Spleen (tissue), 11 donors: Measurements from ENCODE around the gene LRRC34. TPM values are rescaled to one million over a fixed set of nuclear protein-coding genes. Genes with fewer than 3 reads are reported as not detected.
A peak's percentile ranks its signal among the peaks of the same experiment; 100 is the strongest.

ENCODE experiments used
- DNase-seq: peaks from one replicate; pipeline ENCODE4 v3.0.0-alpha.2; 2020
- H3K27ac ChIP-seq, 8 donors: fragments of 200-600 bp; sonication (generic) in 7 of 8; 1 replicate in 4 of 8; 2 replicates in 4 of 8; pipeline versions ENCODE4 v1.5.0 to v1.8.0; 2016 to 2021; ENCODE audit warnings: inconsistent platforms in 4 of 8, mild to moderate bottlenecking in 4 of 8, moderate library complexity in 1 of 8
- H3K27me3 ChIP-seq, 7 donors: fragments of 200-600 bp; sonication (generic) in 6 of 7; replicated peaks in 1 of 7; 1 replicate in 4 of 7; 2 replicates in 3 of 7; pipeline versions ENCODE4 v1.5.0 to v1.8.0; 2016 to 2021; ENCODE audit warnings: inconsistent platforms in 3 of 7, mild to moderate bottlenecking in 1 of 7
- H3K36me3 ChIP-seq, 6 donors: fragments of 200-600 bp; sonication (generic) in 5 of 6; 1 replicate in 4 of 6; 2 replicates in 2 of 6; pipeline versions ENCODE4 v1.5.0 to v1.8.0; 2016 to 2021; ENCODE audit warnings: inconsistent platforms in 2 of 6
- H3K4me1 ChIP-seq, 6 donors: fragments of 200-600 bp; sonication (generic) in 5 of 6; 1 replicate in 3 of 6; 2 replicates in 3 of 6; pipeline versions ENCODE4 v1.5.0 to v1.8.0; 2016 to 2021; ENCODE audit warnings: inconsistent platforms in 3 of 6
- H3K4me3 ChIP-seq, 8 donors: fragments of 200-600 bp; sonication (generic) in 7 of 8; 1 replicate in 4 of 8; 2 replicates in 4 of 8; pipeline versions ENCODE4 v1.5.0 to v1.8.0; 2016 to 2021; ENCODE audit warnings: inconsistent platforms in 4 of 8, mild to moderate bottlenecking in 4 of 8, moderate library complexity in 2 of 8
- H3K9me3 ChIP-seq, 8 donors: fragments of 200-600 bp; sonication (generic) in 7 of 8; 1 replicate in 4 of 8; 2 replicates in 4 of 8; pipeline versions ENCODE4 v1.5.0 to v1.8.0; 2016 to 2021; ENCODE audit warnings: inconsistent platforms in 4 of 8
- POLR2A ChIP-seq, 3 donors: fragments of 450-650 bp; IDR thresholded peaks; one replicate each; pipeline ENCODE4 v1.5.1; 2017; ENCODE audit warnings: antibody characterized with exemption in 3 of 3, mild to moderate bottlenecking in 1 of 3
- POLR2AphosphoS5 ChIP-seq, 3 donors: sonication (generic); formaldehyde crosslinking; IDR thresholded peaks; one replicate each; pipeline ENCODE4 v1.5.1; 2017; ENCODE audit warnings: antibody characterized with exemption in 3 of 3
- WGBS, 5 donors: extraction: QIAGEN DNeasy Blood & Tissue Kit in 3 of 5; methylation state at CpG; one replicate each; pipeline versions ENCODE4 v1.1.5 to v1.1.7; 2013 to 2018; 5-methylcytosine and 5-hydroxymethylcytosine counted together
- intact Hi-C: fragments of 100-400 bp; cut with DNase I; formaldehyde crosslinking; loops from one replicate; pipeline ENCODE4 v1.15.0; 2023; ENCODE audit warnings: low total_unique reads
- polyA plus RNA-seq, 3 donors: library from polyadenylated mRNA; stranded (reverse); fragments of 200-250 nt; gene quantifications; one replicate each; pipeline ENCODE4 v1.2.1, GENCODE V29; 2013
- total RNA-seq, 7 donors: library from RNA; depleted of rRNA in 3 of 7; stranded (reverse); fragments of >200 nt in 3 of 7; fragmentation: NEBNext Ultra II Directional in 4 of 7; extraction: Animal tissue kit (Norgen Biotek cat#: 25700) in 4 of 7; gene quantifications; one replicate each; pipeline versions ENCODE4 v1.1.0 to v1.2.1, GENCODE V29; 2016 to 2021
- TF ChIP-seq, protein P1 (sequence below), 11 experiments: fragments of 200-600 bp in 7 of 11; fragments of 450-650 bp in 4 of 11; sonication (generic) in 4 of 11; IDR thresholded peaks in 8 of 11; conservative IDR thresholded peaks in 3 of 11; 1 replicate in 7 of 11; 2 replicates in 4 of 11; pipeline versions ENCODE4 v1.4.0 to v1.8.0; 2016 to 2021; ENCODE audit warnings: antibody characterized with exemption in 11 of 11, inconsistent platforms in 4 of 11, mild to moderate bottlenecking in 1 of 11
- donor health status: healthy with polysubstance abuse.
- donor health status: DM: no; HTN: no; CAD: no; lungs with moderate emphysema.
- donor health status: DM: no; HTN: no; CAD: no.
- donor health status: Bipolar disorder and iron deficiency.
- donor health status: healthy.
- donor health status: DM: no; HTN: no; CAD: no.
- donor health status: DM: yes; HTN: yes; CAD: no.

Gene LRRC34
- total and polyA plus RNA-seq, 10 donors: 1.2 to 8.9 (median 4.4) TPM

DNA sequence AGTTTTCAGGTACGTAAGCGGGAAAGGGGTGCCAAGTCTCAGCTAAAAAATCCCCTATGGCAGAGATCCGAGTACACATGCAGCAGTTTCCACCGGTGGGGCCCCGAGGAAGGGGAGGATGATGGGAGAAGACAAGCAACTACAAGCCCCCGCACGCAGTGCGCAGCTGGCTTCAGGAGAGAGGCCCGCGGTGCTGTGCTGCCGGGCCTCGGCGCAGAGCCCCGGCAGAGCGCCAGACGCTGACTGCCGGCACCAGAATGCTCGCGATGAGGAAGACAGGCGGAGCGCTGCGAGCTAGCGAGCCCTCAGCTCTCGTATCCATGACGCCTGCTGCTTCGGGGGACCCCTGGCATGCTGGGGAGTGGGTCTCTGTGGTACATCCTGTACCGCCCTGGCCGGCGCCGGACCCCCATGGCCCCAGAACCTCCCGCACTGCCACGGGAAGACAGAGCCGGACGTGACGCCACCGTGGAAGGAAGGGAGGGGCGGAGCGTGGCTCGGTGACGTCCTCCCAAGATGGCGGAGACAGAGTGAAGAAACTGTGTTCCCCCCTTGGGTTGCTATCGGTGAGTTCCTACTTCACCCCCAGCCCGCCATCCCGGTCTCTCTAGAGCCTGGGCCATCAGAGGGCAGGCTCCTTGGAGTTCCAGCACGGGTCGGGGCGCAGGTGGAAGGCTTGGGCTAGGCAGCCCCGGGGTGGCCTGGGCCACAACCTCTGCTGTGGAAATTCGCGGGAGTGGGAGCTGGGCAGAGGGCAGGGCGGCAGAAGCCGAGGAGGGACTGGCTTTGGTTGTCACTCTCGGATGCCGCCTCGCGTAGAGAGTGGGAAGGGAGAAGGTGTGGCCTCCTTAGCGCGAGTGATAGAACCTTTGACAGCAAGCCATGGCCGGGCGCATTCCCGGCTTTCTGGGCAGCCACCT is 39.5 kb downstream of the LRRC34 start, which contains the start of gene MYNN:
MYNN (plus strand) TSS at position 500 of the 920 bp plus-strand sequence. CDS start 900 bp downstream, outside the sequence.
- no peaks in the 10 kb centered on the region for H3K27me3 ChIP-seq
- peaks cover 0 to 7% (median 0%) of the 10 kb centered on the region in 8 donors for H3K9me3 ChIP-seq
- H3K4me3 ChIP-seq: peak within 1 kb of the TSS; percentile 59 to 93 (median 88)
- WGBS, 5 donors: 0 to 1% (median 0%) methylated on average over 52 to 61 of the region's 61 CpGs
- peak within 1 kb of the TSS; percentile 96 to 100 (median 100) for H3K27ac ChIP-seq
- peaks cover 23 to 60% (median 43%) of the 10 kb centered on the region in 6 donors for H3K4me1 ChIP-seq
- intact Hi-C loops: loop anchor here (10.0 kb wide), 1 partner anchor 402 kb away; no protein-coding TSS in a partner anchor
- peaks cover 0 to 41% (median 26%) of the 10 kb centered on the region in 6 donors for H3K36me3 ChIP-seq
- TF ChIP-seq POLR2A (IDR thresholded peaks at IDR 0.05) (peak; percentile 95 to 98 (median 96)), POLR2AphosphoS5 (IDR thresholded peaks at IDR 0.05) (peak; percentile 100)
- TF ChIP-seq, protein P1, sequence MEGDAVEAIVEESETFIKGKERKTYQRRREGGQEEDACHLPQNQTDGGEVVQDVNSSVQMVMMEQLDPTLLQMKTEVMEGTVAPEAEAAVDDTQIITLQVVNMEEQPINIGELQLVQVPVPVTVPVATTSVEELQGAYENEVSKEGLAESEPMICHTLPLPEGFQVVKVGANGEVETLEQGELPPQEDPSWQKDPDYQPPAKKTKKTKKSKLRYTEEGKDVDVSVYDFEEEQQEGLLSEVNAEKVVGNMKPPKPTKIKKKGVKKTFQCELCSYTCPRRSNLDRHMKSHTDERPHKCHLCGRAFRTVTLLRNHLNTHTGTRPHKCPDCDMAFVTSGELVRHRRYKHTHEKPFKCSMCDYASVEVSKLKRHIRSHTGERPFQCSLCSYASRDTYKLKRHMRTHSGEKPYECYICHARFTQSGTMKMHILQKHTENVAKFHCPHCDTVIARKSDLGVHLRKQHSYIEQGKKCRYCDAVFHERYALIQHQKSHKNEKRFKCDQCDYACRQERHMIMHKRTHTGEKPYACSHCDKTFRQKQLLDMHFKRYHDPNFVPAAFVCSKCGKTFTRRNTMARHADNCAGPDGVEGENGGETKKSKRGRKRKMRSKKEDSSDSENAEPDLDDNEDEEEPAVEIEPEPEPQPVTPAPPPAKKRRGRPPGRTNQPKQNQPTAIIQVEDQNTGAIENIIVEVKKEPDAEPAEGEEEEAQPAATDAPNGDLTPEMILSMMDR (IDR thresholded peaks at IDR 0.05 in 8 of 11, conservative IDR thresholded peaks at IDR 0.05 in 3 of 11): peak in 3 of 11 experiments; percentile 9 to 13 (median 10)
- DNase-seq: peak; percentile 98

DNA sequence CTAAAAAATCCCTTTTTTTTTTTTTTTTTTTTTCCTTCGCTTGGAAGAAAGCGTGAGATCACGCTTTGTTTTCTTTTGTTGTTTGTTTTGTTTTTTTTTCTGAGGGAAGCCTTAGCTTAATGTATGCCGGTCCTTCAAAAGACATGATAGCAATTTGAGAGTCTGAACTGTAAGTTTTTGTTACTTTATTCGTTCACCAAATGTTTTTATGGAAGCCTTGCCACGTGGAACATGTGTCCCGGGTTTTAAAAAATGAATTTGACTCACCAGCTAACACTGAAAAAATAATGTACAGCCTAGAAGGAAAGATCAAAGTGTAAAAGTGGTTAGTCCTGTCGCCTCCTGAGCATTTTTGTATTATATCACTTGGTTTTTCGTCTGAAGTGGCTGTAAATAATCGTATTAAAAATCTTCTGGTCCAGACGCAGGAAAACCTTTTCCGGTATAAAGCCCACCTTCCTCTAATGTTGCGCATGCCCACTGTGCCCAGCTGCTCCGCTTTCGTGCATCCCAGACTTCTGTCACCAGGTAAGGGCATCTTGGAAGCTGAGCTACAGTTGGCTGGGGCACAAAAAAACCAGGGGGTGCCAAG is 40.3 kb downstream of the LRRC34 start:
- intact Hi-C loops: loop anchor here (10.0 kb wide), 1 partner anchor 402 kb away; no protein-coding TSS in a partner anchor
- no peak for DNase-seq
- peaks cover 0 to 33% (median 20%) of the 10 kb centered on the region in 6 donors for H3K36me3 ChIP-seq
- 0 to 1% (median 0%) methylated on average over 15 of the region's 15 CpGs for WGBS, 5 donors
- no peaks in the 10 kb centered on the region for H3K27me3 ChIP-seq
- TF ChIP-seq, protein P1 (IDR thresholded peaks at IDR 0.05 in 8 of 11, conservative IDR thresholded peaks at IDR 0.05 in 3 of 11): peak in 1 of 11 experiments; percentile 4
- TF ChIP-seq POLR2A (IDR thresholded peaks at IDR 0.05): no peak
- H3K27ac ChIP-seq: peak overlapping the region; percentile 96 to 100 (median 100)
- peaks cover 0 to 8% (median 0%) of the 10 kb centered on the region in 8 donors for H3K9me3 ChIP-seq
- H3K4me3 ChIP-seq: peak overlapping the region; percentile 59 to 93 (median 88)
- H3K4me1 ChIP-seq: peaks cover 23 to 53% (median 39%) of the 10 kb centered on the region in 6 donors

DNA sequence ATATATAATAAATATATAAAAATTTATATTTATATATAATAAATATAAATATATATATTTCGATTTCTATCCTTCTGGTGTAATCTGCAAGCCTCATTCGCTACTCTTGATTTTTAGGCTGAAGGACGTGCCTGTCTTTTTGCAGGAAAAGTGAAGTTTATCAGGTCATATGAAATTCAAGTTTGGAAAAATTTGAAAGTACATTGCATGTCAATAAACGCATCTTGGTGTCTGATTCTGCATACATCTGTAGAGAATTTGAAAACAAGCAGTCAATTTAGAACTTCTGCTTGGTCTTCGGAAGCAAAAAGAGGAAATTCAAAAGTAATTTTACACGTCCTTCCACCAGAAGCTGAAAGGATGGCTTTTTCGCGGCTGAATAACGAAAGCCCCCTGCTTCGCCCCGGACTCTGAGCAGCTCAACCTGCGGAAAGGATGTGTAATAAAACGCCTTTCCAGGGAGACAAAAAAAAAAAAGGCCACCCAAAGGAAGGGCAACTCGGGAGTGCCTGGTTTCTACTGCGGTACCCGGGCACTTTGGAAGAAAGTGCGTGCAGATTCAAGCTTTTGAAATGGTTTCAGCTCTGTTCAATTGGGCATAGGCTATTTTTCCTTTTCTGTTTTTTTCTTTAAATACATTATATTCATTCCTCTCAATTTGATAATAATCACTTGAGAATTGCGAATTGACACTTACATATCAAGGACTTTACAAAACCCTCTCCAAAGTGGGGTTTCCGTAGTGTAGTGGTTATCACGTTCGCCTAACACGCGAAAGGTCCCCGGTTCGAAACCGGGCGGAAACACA is 41.0 kb downstream of the LRRC34 start:
- H3K36me3 ChIP-seq: peaks cover 0 to 26% (median 17%) of the 10 kb centered on the region in 6 donors
- H3K27ac ChIP-seq: peak overlapping the region; percentile 96 to 100 (median 100)
- 0 to 1% (median 1%) methylated on average over 27 of the region's 27 CpGs for WGBS, 5 donors
- peak overlapping the region; percentile 59 to 93 (median 88) for H3K4me3 ChIP-seq
- intact Hi-C loops: loop anchor here (10.0 kb wide), 1 partner anchor 403 kb away; no protein-coding TSS in a partner anchor
- H3K4me1 ChIP-seq: peaks cover 23 to 46% (median 33%) of the 10 kb centered on the region in 6 donors
- TF ChIP-seq, protein P1 (IDR thresholded peaks at IDR 0.05 in 8 of 11, conservative IDR thresholded peaks at IDR 0.05 in 3 of 11): no peak
- TF ChIP-seq POLR2A (IDR thresholded peaks at IDR 0.05) (no peak), POLR2AphosphoS5 (IDR thresholded peaks at IDR 0.05) (peak in 1 of 3 donors; percentile 9)
- DNase-seq: no peak
- peaks cover 0 to 8% (median 0%) of the 10 kb centered on the region in 8 donors for H3K9me3 ChIP-seq
- H3K27me3 ChIP-seq: no peaks in the 10 kb centered on the region
